Kidney glomerular epithelial cell (primary cell): ENCODE measurements around the gene STEAP3.

ENCODE experiments used
- DNase-seq: peaks from one replicate; lab custom pipeline; 2025; lab: John Stamatoyannopoulos, UW

Gene STEAP3

DNA sequence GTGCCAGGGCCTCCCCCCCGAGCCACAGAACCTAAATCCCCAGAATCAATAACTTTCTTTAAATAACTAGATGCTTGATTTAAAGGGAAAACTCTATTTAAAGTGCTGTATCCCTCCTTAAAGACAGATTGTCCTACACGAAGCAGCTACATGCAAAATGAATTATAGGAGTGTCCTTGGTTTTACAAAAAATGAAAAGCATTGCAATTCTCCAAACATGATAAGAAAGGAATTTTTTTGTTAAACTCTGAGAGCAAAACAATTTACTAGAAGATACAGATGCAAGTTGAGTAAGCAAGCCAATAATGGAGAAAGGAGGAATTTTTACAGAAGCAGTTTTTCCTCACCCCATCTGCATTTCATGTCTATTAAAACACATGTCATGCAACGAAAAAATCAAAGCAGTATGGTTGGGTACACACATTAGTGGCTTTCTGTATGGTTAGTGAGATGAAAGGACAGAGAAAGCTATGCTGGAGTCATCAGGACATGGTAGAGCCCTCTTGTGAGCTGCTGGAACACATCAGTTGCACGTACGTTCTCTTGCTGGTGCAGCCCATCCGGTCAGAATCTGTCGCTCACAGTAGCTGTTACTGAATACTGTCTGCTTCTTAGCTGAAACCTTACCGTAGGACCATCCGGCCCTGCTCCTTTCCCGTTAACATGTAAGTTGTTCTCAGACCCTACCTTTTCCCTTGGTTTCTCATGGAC is 25.9 kb upstream of the STEAP3 start:
- DNase-seq: no peak

DNA sequence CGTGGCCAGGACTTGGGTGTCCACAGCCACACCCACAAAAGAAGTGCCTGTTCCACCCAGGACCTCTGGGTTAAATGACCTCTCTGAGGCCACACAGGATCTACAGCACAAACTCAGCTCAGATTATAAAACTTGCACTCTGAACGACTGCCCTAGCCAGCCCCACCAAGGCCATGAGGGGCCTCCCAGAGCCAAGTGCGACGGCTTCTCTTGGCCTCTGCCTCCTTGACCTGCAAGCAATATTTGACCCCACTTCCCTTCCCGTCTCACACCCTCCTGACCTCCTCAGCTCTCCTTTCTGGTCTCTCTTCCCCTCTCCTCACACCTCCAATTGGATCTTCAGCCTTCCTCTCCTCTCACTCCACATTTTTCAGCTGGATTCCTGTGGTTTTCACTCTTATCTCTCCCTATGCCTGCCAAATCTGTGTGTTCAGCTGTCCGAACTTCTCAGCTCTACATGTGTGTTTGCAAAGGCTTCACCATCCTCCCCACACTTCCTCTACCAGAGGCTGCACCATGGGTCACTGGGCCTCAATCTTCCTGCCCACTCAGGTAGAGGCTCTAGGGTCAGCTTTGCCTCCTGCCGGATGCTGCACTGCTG is 25.3 kb upstream of the STEAP3 start:
- peak; percentile 14 for DNase-seq

DNA sequence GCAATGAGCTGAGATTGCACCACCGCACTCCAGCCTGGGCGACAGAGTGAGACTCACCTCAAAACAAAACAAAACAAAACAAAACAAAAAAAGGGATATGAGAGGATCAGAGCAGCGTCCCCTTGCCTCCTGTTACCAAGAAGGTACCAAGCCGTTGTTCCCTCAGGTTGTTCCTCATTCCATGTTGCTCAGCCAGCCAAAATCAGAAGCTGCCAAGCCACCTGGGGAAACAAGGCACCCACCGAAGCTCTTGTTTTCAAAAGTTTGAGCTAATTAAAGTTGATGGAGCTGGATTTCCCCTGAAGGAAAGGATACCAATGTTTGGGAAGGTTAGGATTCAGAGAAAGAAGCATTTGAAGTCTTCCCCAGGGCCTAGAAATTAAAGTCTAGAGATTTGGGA is 21.8 kb upstream of the STEAP3 start:
- no peak for DNase-seq

DNA sequence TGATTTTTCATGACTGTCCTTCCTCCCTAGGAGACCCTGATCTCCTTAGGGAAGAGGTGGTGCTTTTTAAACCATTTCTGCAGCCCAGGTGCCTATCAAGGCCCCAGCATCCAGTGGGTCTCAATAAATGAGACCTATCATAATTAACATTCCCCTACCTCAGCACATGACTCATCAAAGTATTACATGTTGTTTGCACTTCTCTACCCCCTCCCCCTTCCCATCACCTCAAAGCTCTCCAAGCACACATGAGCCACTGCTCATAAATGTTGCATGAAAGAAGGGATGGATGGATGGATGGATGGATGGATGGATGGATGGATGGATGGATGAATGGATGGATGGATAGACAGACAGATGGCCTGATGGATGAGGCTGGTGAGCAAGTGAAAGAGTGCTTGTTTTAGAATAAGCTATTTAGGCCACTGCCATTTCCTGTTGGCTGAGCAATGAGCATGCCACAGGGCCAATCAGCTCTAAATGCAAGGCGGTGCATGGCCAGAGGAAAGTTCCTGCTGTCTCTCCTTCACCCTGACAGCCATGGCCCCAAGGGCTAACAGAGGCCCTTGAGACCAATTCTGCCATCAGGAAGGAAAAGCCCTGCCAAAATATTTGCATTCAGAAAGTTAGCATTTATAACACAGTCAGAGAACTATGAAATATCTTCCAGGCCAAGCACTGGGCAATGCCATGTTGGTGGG is 20.9 kb upstream of the STEAP3 start:
- DNase-seq: no peak

DNA sequence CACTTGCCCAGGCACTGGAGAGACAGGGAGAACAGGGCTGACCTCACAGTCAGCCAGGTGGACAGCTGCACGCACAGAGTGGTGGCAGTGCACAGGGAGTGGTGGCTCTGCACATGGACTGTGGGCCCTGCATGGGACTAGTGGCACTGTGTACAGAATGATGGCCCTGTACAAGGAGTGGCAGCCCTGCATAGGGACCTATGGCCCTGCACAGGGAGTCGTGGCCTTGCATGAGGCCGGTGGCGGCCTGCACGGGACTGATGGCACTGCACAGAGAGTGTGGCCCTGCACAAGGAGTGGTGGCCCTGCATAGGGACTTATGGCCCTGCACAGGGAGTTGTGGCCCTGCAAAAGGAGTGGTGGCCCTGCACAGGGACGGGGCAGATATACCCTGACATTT is 19.1 kb upstream of the STEAP3 start:
- DNase-seq: no peak

DNA sequence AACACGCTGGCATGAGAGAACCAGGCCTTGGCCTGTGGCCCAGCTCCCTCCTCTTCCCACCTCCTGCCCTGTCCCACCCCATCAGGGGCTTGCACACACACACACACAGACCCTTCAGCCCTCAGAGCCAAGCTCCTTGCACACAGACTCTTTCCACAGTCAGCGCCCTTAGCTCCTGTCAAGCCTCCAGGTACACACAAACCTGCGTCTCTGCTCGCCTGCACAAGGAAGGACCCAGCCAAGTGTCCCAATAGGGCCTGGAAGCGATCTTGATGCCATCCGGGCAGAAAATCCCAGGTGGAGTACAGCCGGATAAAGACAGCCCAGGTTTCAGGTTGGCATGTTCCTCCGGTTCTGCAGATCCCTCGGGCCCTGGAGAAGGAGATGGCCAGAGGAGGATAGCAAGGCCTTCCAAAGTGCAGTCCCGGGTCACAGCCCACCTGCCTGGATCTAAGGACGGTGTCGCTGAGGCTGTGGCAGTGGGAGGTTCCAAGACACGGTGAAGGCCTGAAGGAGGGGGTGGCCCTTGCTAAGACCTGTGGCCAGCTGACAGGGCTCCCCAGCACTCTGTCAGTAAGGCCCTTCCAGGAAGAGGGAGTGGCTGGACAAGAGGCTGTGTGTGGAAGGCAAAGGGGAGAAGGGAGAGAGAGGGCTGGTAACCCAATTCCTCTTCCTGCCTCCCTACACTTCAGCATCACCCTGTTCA is 18.5 kb upstream of the STEAP3 start:
- DNase-seq: no peak

DNA sequence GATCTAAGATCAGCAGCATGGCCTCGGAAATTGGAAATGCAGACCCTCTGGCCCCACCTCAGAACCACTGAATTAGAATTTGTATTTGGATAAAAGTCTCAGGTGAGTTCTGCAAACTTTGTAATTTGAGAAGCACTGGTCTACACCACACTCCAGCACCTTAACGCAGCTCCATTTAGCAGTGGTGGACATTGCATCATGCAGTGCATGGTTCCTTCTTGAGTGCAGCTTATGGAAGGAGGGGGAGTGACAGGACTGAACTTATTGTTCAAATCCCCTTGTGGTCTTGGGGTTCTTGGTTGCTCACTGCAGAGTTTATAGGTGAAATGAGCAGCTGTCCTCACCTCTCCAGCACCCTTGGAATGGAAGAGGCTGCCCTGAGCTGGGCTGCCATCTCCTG is 17.4 kb upstream of the STEAP3 start:
- DNase-seq: no peak

DNA sequence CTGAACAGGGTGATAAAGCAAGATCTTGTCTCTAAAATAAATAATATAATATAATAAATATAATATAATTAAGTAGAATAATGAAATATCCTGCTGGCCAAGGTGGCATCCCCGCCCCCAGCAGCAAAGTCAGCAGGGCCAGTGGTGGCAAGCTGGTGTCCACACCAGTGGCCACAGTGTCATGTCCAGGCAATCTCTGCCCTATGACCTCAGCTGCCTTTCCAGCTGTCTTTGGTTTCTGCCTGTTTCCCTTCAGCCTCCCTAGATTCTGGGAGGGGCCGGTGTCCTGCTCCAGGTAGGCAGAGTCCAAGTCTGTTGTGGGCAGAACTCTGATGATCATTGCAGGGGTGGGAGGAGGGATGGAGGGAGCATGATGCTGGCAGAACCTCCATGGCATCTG is 16.2 kb upstream of the STEAP3 start:
- DNase-seq: no peak

DNA sequence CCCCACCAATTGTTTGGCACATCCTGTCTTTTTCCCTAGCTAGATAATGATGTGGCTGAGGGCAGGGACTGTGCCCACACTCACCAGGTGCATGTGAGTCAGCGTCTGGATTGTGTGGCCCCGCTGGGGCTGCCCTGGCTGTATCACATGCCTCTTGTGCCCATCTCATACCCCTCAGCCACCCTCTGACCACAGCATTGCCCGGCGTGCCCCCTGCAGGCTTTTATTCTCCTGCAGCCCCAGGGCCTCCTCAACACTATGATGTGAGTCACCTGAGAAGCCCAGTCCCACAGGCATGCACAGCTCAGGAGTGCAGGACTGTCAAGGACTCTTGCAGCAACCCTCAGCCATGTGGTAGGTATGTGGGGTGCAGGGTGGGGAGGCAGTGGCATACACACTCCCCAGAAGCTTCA is 14.8 kb upstream of the STEAP3 start:
- DNase-seq: peak; percentile 28

DNA sequence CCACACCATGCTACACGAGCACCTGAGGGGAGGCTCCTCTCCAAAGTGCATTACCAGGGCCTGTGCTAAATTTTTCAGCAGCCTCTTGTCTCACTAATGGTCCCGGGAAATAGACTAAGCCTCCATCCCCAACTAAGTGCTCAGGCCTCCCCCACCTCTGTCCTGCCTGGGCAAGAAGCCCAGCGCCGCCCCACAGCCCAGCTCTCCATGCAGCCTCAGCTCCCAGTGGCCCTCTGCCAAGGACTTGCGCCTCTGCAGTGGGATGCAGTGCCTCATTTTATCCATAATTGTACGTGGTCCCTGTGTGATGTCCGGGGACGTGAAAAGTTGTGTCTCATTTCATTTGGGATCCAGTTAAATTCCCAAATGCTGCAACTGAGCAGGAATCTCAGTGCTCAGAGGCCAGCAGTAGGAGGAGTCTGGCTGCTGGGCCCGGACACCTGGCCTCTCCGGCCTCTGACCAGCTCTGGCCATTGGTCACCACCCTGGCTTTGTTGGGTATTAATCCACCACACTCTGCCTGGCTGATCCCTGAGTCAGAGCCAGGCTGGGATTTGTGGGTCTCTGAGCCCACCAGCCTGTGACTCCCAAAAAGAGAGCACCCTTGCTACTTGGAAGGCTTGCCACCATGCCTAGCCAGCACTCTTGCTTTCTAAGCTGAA is 11.4 kb upstream of the STEAP3 start:
- no peak for DNase-seq

DNA sequence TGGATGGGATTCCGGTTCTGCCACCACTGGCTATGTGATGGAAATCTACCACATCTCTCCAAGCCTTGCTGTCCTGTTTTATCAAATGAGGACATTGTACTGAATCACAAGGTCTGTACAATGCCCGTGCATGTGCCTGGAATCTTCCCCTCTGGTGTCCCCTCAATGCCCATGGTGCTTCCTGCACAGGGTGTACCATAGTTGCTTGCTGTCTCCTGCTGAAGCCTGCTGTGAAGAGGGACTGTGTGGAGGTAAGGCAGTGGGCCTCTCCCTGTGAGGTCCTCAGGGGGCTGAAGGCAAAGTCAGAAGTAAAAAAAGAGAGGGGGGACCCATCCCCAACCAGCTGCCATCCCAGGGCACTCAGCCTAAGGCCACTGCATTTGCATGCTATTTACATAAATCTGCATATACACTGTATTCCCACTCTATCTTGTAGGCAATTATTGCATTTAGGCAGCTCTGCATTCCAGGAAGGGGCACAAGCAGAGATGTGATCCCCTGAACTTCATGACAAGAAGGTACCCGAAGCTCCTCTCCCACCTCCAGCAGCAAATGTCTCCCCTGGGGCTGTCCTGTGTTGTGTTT is 9.1 kb upstream of the STEAP3 start:
- DNase-seq: no peak

DNA sequence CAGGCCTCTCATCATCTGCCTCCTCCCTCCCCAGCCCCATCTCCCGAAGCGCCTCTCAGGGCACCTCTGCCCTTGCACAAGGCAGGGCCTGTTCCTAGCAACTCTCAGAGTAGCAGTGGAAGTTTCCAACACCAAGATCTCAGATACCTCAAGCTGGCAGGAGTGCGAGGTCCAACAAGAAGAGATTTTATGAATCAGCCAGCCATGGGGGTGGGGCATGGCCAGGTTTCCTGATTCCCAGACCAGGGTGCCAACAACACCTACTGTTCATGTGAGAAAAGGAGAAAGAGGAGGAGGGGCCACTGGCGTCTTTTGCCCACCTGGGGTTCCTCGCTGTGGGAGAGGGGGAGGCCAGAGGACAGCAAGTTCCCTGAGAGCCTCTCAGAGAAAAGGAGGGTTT is 6.6 kb upstream of the STEAP3 start:
- DNase-seq: no peak

DNA sequence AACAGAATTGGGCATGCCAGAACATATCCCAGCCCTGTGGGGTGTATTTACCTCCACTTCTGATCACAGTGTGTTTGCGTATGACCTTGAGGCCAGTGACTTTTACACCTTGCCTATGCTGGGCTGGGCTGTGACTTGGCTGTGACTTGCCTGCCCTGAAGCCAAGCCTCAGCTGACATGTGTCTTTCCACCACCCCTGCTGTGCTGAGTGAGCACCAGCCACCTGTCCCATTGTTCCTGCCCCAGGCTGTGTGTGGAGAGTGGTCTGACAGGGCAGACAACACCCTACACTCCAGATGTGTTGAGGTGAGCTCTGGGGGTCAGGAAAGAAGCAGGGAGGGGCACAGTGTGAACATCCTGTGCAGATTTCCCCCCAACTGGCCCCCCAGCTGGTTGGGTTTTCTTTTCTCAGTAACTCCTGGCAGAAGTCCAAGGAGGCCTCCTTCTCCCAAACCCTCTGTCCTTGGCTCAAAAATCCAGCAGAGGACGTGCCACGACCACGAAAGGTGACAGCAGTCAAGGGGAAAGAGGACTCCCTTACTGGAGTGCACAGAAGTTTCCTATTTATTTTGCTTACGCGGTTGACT is 5.1 kb upstream of the STEAP3 start:
- no peak for DNase-seq

DNA sequence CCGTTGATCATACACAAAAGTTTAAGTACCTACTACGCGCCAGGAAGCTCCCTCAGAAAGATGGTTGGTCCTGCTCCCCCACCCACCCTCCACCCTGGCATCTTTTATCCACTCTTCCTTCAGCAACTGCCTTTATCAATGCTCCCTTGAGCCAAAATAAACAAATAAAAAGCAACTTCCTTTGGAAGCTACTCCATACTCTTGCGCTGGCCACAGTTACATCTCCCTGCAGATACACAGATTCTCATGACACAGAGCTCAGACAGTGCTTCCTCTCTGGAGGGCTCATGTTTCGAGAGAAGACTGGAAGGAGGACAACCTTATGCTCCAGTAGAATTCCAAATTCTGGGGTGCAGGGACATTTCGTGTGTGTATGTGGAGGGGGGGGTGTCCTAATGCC is 3.8 kb upstream of the STEAP3 start:
- no peak for DNase-seq

DNA sequence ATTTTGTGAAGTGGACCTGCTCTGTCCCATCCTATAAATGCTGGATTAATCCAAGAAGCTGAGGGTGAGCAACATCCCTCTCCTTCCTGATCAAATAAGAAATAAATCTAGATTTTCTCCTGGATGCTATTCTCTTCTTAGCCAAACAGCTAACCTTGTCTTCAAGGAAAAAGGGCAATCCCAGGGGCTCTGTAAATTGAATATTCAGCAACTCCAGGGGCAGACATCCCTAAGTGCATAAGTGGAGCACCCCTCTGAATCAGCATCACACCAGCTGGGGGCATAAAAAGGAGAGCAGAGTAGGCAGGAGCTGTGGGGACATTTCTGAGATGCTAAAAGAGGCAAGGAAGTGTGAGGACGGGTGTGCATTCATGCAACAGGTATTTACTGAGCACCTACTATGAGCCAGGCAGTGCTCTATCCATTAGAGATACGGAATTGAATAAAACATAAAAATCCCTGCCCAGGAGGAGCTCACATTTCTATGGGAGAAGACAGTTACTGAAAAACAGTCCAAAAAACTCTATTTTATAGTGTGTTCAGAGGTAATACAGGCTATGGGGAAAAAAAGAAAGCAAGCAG is 2.8 kb upstream of the STEAP3 start:
- DNase-seq: no peak

DNA sequence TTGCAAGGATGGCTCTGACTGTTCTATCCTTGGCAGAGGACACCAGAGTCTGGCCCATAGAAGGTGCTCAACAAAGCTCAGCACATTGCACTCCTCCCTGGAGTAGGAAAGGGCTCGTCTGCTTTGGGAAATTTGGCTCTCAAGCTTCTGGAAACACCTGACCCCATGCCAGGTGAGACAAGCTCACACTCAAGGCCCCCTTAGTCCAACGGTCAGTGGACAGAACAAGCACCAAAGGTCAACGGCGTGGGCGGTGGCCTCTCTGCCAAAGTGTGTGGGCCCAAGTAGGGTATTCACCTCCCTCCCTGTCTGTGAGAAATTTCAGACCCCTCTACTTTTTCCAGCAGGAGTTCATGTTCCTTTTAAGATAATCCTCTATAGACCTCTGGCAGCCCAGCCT is 2.0 kb upstream of the STEAP3 start:
- DNase-seq: no peak

DNA sequence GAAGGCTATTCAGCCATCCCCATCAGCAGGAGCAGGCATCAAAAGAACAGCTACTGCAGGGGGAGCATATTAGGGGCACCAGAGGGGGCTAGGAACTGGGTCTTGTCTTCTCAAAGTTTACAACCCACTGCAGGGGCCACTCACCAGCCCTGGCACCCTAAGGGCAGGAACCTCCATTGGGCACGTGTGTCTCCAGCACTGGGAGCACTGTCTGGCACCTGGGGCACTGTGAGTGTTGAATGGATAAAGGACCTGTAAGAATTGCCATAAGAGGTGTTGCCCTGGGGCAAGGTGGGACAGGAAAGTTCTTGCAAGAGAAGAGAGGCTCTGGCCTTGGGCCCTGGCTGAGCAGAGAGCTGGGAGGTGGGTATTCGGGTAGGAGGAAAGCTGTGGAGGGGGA is 1.4 kb upstream of the STEAP3 start:
- no peak for DNase-seq

DNA sequence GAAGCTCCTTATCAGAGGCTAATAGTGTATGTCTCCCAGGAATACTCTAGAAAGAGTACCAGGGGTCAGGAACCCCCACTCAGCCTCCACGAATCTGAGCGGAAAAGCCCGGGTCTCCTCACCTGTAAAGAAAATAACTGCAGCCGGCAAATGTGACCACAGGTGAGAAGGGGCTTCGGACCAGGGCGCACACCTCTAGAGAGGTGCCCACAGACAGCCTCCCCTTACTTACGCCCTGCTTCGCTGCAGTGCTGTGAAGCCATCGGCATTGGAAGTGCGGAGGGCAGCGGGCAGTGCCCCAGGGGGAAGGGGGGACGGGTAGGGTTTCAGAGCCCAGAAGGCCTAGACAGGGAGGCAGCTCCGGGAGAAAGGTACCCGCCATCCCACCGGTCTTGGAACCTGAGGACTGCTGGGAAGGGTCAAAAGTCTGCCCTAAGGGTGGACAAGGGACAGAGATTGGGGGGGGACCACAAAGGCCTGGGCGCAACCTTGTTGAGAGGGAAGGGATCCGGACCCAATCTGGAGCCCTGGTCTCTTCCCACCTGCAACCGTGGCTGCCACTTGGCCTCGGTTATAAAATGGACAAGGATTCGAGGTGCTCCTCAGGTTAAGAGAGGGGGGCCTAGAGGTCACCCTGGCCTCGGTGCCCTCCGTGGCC is 642 bp upstream of the STEAP3 start:
- no peak for DNase-seq

DNA sequence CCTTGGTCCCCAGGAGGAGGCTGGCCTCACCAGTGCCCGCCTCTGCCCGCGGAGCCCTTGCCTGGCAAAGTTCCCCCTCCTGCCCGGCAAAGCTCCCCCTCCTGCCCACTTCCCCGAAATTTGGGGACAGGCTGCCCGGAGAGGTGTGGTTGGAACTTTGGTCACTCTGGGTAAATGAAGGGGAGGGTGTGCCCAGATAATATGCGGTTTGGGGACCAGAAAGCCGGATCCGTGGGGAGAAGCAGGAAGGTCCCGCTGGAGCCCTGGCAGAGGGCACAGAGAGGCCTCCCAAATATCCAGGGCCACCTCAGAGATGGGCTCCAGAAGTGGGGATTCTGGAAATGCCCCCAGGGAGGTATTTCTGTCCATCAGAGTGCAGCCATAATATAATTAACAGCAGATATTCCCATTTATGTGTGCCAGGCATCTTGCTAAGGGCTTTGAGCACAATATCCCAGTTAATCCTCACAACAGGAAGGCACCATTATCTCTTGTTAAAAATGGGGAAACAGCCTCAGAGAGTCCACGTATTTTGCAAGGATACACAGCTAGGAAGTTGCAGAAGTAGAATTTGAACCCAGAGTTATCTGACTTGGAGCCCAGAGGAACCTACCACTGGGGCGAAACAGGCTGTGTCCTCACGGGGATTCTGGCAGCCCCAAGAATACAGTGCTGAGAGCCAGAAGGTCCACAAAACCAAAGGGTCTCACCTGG is 914 bp downstream of the STEAP3 start:
- DNase-seq: no peak
